GM12874 (cell line): ENCODE results near the gene CDC14B.

Experiments
- CTCF ChIP-seq: IDR thresholded peaks from 2 replicates; pipeline ENCODE4 v1.5.1; 2011; ENCODE audit warnings: low read depth, mild to moderate bottlenecking, control low read depth, low read length, moderate library complexity; ENCODE audit not compliant: insufficient read depth

The CDC14B gene

GRCh38 chr9:96619491-96620180, at the start of gene CDC14B:
TSS of gene CDC14B (minus strand) at chr9:96619843. CDS start at chr9:96619378, 465 bp downstream.
- TF ChIP-seq CTCF: 0 out of 2 replicates have a peak, but pooled peaks have one; percentile 13

- TF ChIP-seq CTCF: no peak
These were observed 49.4 kb upstream of the CDC14B start for GRCh38 chr9:96668868-96669534.

GRCh38 chr9:96667363-96667728, 47.7 kb upstream of the CDC14B start:
- no peak for TF ChIP-seq CTCF

GRCh38 chr9:96666653-96667362, 47.2 kb upstream of the CDC14B start:
- peak; percentile 53; the same call in 1 of the 2 replicates for TF ChIP-seq CTCF

- no peak for TF ChIP-seq CTCF
These were observed 46.1 kb upstream of the CDC14B start for GRCh38 chr9:96665789-96666188.

- no peak for TF ChIP-seq CTCF
These were observed 44.0 kb upstream of the CDC14B start for GRCh38 chr9:96663506-96664120.

- TF ChIP-seq CTCF: no peak
These were observed 42.1 kb upstream of the CDC14B start for GRCh38 chr9:96661711-96662110.
